ENCODE data around the gene KMT2C. TPM values are rescaled to one million over a fixed set of nuclear protein-coding genes. Genes with fewer than 3 reads are reported as not detected.

The KMT2C gene
- total RNA-seq, 1 donor = 34.3 TPM

GRCh38 chr7:152351168-152351567 lies 84.6 kb downstream of the KMT2C start:
- H3K4me3 ChIP-seq (ENCODE audit: low read depth, low read length) = no peak overlapping the region
- no peak for DNase-seq (ENCODE audit: low read depth)
- no peak for TF ChIP-seq CTCF (IDR thresholded peaks at IDR 0.05; ENCODE audit: insufficient read depth, low read length)

GRCh38 chr7:152347888-152348287 lies 87.9 kb downstream of the KMT2C start:
- no peak for TF ChIP-seq CTCF (IDR thresholded peaks at IDR 0.05; ENCODE audit: insufficient read depth, low read length)
- no peak for DNase-seq (ENCODE audit: low read depth)
- H3K4me3 ChIP-seq (ENCODE audit: low read depth, low read length) = no peak overlapping the region

GRCh38 chr7:152344253-152344652 lies 91.5 kb downstream of the KMT2C start:
- no peak overlapping the region for H3K4me3 ChIP-seq (ENCODE audit: low read depth, low read length)
- no peak for DNase-seq (ENCODE audit: low read depth)
- no peak for TF ChIP-seq CTCF (IDR thresholded peaks at IDR 0.05; ENCODE audit: insufficient read depth, low read length)

GRCh38 chr7:152342796-152343195 lies 93.0 kb downstream of the KMT2C start:
- no peak for DNase-seq (ENCODE audit: low read depth)
- TF ChIP-seq CTCF (IDR thresholded peaks at IDR 0.05; ENCODE audit: insufficient read depth, low read length) = no peak
- H3K4me3 ChIP-seq (ENCODE audit: low read depth, low read length) = no peak overlapping the region

GRCh38 chr7:152341914-152342236 lies 93.9 kb downstream of the KMT2C start:
- DNase-seq (ENCODE audit: low read depth) = no peak
- H3K4me3 ChIP-seq (ENCODE audit: low read depth, low read length) = no peak overlapping the region
- TF ChIP-seq CTCF (IDR thresholded peaks at IDR 0.05; ENCODE audit: insufficient read depth, low read length) = no peak

- no peak overlapping the region for H3K4me3 ChIP-seq (ENCODE audit: low read depth, low read length)
- peak; percentile 54 for TF ChIP-seq CTCF (IDR thresholded peaks at IDR 0.05; ENCODE audit: insufficient read depth, low read length)
- peak; percentile 70 for DNase-seq (ENCODE audit: low read depth)
These were observed 94.5 kb downstream of the KMT2C start for GRCh38 chr7:152341039-152341913.

GRCh38 chr7:152340161-152340560 lies 95.6 kb downstream of the KMT2C start:
- DNase-seq (ENCODE audit: low read depth) = no peak
- no peak for TF ChIP-seq CTCF (IDR thresholded peaks at IDR 0.05; ENCODE audit: insufficient read depth, low read length)
- H3K4me3 ChIP-seq (ENCODE audit: low read depth, low read length) = no peak overlapping the region

Measured in fibroblast of the aortic adventitia (primary cell).